SK-N-SH (cell line): Measurements from ENCODE around the gene WIPF2.
"Not testable (repeated sequence)": the region's sequence is repeated elsewhere in the genome, so short reads cannot be mapped to it uniquely, and the experiment has no call there.

Experiments
- CHD2 ChIP-seq: fragments of 150-350 bp; IDR thresholded peaks from 2 replicates; pipeline ENCODE4 v1.6.1; 2018; ENCODE audit warnings: low read length; ENCODE audit not compliant: partially characterized antibody
- EP300 ChIP-seq, 2 experiments: IDR thresholded peaks; 2 replicates each; pipeline versions ENCODE4 v1.4.0 to v1.6.1; 2012; ENCODE audit warnings: borderline replicate concordance in 1 of 2, low read depth in 1 of 2, low read length in 1 of 2
- EZH2phosphoT487 ChIP-seq: fragments of 200-600 bp; sonication (generic); IDR thresholded peaks from 2 replicates; pipeline ENCODE4 v1.6.1; 2017; ENCODE audit warnings: low read depth, mixed run types, mild to moderate bottlenecking, antibody characterized with exemption, moderate library complexity, borderline replicate concordance
- FOSL2 ChIP-seq: IDR thresholded peaks from 2 replicates; pipeline ENCODE4 v1.4.0; 2012; ENCODE audit warnings: low read depth, mild to moderate bottlenecking, moderate library complexity, borderline replicate concordance
- GABPA ChIP-seq: IDR thresholded peaks from 2 replicates; pipeline ENCODE4 v1.4.0; 2012; ENCODE audit warnings: low read depth, mild to moderate bottlenecking
- MEF2A ChIP-seq: IDR thresholded peaks from 2 replicates; pipeline ENCODE4 v1.4.0; 2012; ENCODE audit warnings: low read depth, borderline replicate concordance
- POLR2AphosphoS5 ChIP-seq: IDR thresholded peaks from 2 replicates; pipeline ENCODE4 v1.6.1; 2012; ENCODE audit warnings: low read depth, low read length
- SMC3 ChIP-seq: IDR thresholded peaks from 2 replicates; pipeline ENCODE4 v1.6.1; 2012; ENCODE audit warnings: low read depth, low read length, improper control_type of control experiment
- TF ChIP-seq, protein P1 (sequence below): fragments of 200-600 bp; sonication (generic); IDR thresholded peaks from 2 replicates; pipeline ENCODE4 v1.6.1; 2017; ENCODE audit warnings: antibody characterized with exemption, mild to moderate bottlenecking, moderate library complexity
- TF ChIP-seq, protein P2 (sequence below): IDR thresholded peaks from 2 replicates; pipeline ENCODE4 v1.4.0; 2012; ENCODE audit warnings: low read depth, borderline replicate concordance
- TF ChIP-seq, protein P3 (sequence below): IDR thresholded peaks from 2 replicates; pipeline ENCODE4 v1.6.1; 2012; ENCODE audit warnings: mild to moderate bottlenecking, low read depth, low read length, moderate library complexity
- TF ChIP-seq, protein P4 (sequence below): fragments of 150-350 bp; IDR thresholded peaks from 2 replicates; pipeline ENCODE4 v1.6.1; 2017; ENCODE audit warnings: antibody characterized with exemption, low read length, low read depth, borderline replicate concordance

DNA sequence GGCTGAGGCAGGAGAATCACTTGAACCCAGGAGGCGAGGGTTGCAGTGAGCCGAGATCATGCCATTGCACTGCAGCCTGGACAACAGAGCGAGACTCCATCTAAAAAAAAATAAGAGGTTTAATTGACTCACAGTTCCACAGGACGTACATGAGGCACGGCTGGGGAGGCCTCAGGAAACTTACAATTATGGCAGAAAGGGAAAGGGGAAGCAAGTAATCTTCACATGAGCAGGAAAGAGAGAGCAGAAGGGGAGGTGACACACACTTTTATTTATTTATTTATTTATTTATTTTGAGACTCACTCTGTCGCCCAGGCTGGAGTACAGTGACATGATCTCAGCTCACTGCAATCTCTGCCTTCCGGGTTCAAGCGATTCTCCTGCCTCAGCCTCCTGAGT, 12.9 kb upstream of the WIPF2 start:
- not testable (repeated sequence) for TF ChIP-seq EP300 (IDR thresholded peaks at IDR 0.05; ENCODE audit: borderline replicate concordance in 1 of 2, low read depth in 1 of 2, low read length in 1 of 2); EZH2phosphoT487; GABPA; FOSL2; POLR2AphosphoS5; MEF2A; CHD2; SMC3
- TF ChIP-seq, protein P1, sequence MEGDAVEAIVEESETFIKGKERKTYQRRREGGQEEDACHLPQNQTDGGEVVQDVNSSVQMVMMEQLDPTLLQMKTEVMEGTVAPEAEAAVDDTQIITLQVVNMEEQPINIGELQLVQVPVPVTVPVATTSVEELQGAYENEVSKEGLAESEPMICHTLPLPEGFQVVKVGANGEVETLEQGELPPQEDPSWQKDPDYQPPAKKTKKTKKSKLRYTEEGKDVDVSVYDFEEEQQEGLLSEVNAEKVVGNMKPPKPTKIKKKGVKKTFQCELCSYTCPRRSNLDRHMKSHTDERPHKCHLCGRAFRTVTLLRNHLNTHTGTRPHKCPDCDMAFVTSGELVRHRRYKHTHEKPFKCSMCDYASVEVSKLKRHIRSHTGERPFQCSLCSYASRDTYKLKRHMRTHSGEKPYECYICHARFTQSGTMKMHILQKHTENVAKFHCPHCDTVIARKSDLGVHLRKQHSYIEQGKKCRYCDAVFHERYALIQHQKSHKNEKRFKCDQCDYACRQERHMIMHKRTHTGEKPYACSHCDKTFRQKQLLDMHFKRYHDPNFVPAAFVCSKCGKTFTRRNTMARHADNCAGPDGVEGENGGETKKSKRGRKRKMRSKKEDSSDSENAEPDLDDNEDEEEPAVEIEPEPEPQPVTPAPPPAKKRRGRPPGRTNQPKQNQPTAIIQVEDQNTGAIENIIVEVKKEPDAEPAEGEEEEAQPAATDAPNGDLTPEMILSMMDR = not testable (repeated sequence)
- TF ChIP-seq, protein P2, sequence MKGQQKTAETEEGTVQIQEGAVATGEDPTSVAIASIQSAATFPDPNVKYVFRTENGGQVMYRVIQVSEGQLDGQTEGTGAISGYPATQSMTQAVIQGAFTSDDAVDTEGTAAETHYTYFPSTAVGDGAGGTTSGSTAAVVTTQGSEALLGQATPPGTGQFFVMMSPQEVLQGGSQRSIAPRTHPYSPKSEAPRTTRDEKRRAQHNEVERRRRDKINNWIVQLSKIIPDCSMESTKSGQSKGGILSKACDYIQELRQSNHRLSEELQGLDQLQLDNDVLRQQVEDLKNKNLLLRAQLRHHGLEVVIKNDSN = not testable (repeated sequence)
- TF ChIP-seq, protein P3, sequence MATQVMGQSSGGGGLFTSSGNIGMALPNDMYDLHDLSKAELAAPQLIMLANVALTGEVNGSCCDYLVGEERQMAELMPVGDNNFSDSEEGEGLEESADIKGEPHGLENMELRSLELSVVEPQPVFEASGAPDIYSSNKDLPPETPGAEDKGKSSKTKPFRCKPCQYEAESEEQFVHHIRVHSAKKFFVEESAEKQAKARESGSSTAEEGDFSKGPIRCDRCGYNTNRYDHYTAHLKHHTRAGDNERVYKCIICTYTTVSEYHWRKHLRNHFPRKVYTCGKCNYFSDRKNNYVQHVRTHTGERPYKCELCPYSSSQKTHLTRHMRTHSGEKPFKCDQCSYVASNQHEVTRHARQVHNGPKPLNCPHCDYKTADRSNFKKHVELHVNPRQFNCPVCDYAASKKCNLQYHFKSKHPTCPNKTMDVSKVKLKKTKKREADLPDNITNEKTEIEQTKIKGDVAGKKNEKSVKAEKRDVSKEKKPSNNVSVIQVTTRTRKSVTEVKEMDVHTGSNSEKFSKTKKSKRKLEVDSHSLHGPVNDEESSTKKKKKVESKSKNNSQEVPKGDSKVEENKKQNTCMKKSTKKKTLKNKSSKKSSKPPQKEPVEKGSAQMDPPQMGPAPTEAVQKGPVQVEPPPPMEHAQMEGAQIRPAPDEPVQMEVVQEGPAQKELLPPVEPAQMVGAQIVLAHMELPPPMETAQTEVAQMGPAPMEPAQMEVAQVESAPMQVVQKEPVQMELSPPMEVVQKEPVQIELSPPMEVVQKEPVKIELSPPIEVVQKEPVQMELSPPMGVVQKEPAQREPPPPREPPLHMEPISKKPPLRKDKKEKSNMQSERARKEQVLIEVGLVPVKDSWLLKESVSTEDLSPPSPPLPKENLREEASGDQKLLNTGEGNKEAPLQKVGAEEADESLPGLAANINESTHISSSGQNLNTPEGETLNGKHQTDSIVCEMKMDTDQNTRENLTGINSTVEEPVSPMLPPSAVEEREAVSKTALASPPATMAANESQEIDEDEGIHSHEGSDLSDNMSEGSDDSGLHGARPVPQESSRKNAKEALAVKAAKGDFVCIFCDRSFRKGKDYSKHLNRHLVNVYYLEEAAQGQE = not testable (repeated sequence)
- TF ChIP-seq, protein P4, sequence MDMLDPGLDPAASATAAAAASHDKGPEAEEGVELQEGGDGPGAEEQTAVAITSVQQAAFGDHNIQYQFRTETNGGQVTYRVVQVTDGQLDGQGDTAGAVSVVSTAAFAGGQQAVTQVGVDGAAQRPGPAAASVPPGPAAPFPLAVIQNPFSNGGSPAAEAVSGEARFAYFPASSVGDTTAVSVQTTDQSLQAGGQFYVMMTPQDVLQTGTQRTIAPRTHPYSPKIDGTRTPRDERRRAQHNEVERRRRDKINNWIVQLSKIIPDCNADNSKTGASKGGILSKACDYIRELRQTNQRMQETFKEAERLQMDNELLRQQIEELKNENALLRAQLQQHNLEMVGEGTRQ = not testable (repeated sequence)
